ENCODE results near the gene SSH2.

The SSH2 gene

GRCh38 chr17:29608986-29609385 is 321.0 kb downstream of the SSH2 start:
- no peak overlapping the region for H3K4me3 Mint-ChIP-seq
- no peaks in the 10 kb centered on the region for H3K9me3 Mint-ChIP-seq
- no peaks in the 10 kb centered on the region for H3K36me3 Mint-ChIP-seq (ENCODE audit: low read depth)
- H3K27ac Mint-ChIP-seq: no peak overlapping the region
- H3K4me1 Mint-ChIP-seq (ENCODE audit: low read depth): peaks cover 3% of the 10 kb centered on the region
- H3K27me3 Mint-ChIP-seq (ENCODE audit: low read depth): no peaks in the 10 kb centered on the region
- no peak for DNase-seq (ENCODE audit: low spot score)

GRCh38 chr17:29607557-29608195 is 322.4 kb downstream of the SSH2 start:
- no peaks in the 10 kb centered on the region for H3K4me1 Mint-ChIP-seq (ENCODE audit: low read depth)
- no peaks in the 10 kb centered on the region for H3K27me3 Mint-ChIP-seq (ENCODE audit: low read depth)
- no peaks in the 10 kb centered on the region for H3K36me3 Mint-ChIP-seq (ENCODE audit: low read depth)
- H3K27ac Mint-ChIP-seq: no peak overlapping the region
- H3K9me3 Mint-ChIP-seq: no peaks in the 10 kb centered on the region
- DNase-seq (ENCODE audit: low spot score): no peak
- no peak overlapping the region for H3K4me3 Mint-ChIP-seq

- H3K27me3 Mint-ChIP-seq (ENCODE audit: low read depth): no peaks in the 10 kb centered on the region
- no peak overlapping the region for H3K4me3 Mint-ChIP-seq
- DNase-seq (ENCODE audit: low spot score): no peak
- peaks cover 4% of the 10 kb centered on the region for H3K4me1 Mint-ChIP-seq (ENCODE audit: low read depth)
- H3K27ac Mint-ChIP-seq: no peak overlapping the region
- H3K9me3 Mint-ChIP-seq: no peaks in the 10 kb centered on the region
- H3K36me3 Mint-ChIP-seq (ENCODE audit: low read depth): no peaks in the 10 kb centered on the region
Observed at GRCh38 chr17:29603109-29603674, 326.8 kb downstream of the SSH2 start.

- peaks cover 9% of the 10 kb centered on the region for H3K4me1 Mint-ChIP-seq (ENCODE audit: low read depth)
- no peaks in the 10 kb centered on the region for H3K27me3 Mint-ChIP-seq (ENCODE audit: low read depth)
- DNase-seq (ENCODE audit: low spot score): no peak
- no peaks in the 10 kb centered on the region for H3K9me3 Mint-ChIP-seq
- no peak overlapping the region for H3K4me3 Mint-ChIP-seq
- H3K27ac Mint-ChIP-seq: no peak overlapping the region
- no peaks in the 10 kb centered on the region for H3K36me3 Mint-ChIP-seq (ENCODE audit: low read depth)
Observed at GRCh38 chr17:29597361-29598172, 332.5 kb downstream of the SSH2 start.

GRCh38 chr17:29596811-29597210 is 333.2 kb downstream of the SSH2 start:
- Mint-ChIP-seq H3K9me3 (no peaks in the 10 kb centered on the region), H3K4me3 (no peak overlapping the region), H3K27ac (no peak overlapping the region), H3K36me3 (ENCODE audit: low read depth) (no peaks in the 10 kb centered on the region), H3K27me3 (ENCODE audit: low read depth) (no peaks in the 10 kb centered on the region), H3K4me1 (ENCODE audit: low read depth) (peaks cover 17% of the 10 kb centered on the region)
- no peak for DNase-seq (ENCODE audit: low spot score)

- no peak for DNase-seq (ENCODE audit: low spot score)
- H3K9me3 Mint-ChIP-seq: no peaks in the 10 kb centered on the region
- H3K4me1 Mint-ChIP-seq (ENCODE audit: low read depth): peaks cover 23% of the 10 kb centered on the region
- no peak overlapping the region for H3K27ac Mint-ChIP-seq
- H3K36me3 Mint-ChIP-seq (ENCODE audit: low read depth): no peaks in the 10 kb centered on the region
- no peaks in the 10 kb centered on the region for H3K27me3 Mint-ChIP-seq (ENCODE audit: low read depth)
- no peak overlapping the region for H3K4me3 Mint-ChIP-seq
Observed at GRCh38 chr17:29595943-29596774, 333.9 kb downstream of the SSH2 start.

GRCh38 chr17:29595107-29595942 is 334.7 kb downstream of the SSH2 start:
- Mint-ChIP-seq H3K4me3 (peak overlapping the region; percentile 67), H3K27ac (no peak overlapping the region), H3K9me3 (no peaks in the 10 kb centered on the region), H3K4me1 (ENCODE audit: low read depth) (peaks cover 26% of the 10 kb centered on the region), H3K27me3 (ENCODE audit: low read depth) (no peaks in the 10 kb centered on the region), H3K36me3 (ENCODE audit: low read depth) (no peaks in the 10 kb centered on the region)
- DNase-seq (ENCODE audit: low spot score): no peak

GRCh38 chr17:29594519-29595090 is 335.4 kb downstream of the SSH2 start:
- Mint-ChIP-seq H3K36me3 (ENCODE audit: low read depth) (no peaks in the 10 kb centered on the region), H3K4me3 (peak overlapping the region; percentile 67), H3K9me3 (no peaks in the 10 kb centered on the region), H3K27ac (no peak overlapping the region), H3K27me3 (ENCODE audit: low read depth) (no peaks in the 10 kb centered on the region), H3K4me1 (ENCODE audit: low read depth) (peaks cover 30% of the 10 kb centered on the region)
- no peak for DNase-seq (ENCODE audit: low spot score)

GRCh38 chr17:29593591-29594518 is 336.2 kb downstream of the SSH2 start:
- DNase-seq (ENCODE audit: low spot score): no peak
- Mint-ChIP-seq H3K27ac (no peak overlapping the region), H3K4me1 (ENCODE audit: low read depth) (peaks cover 28% of the 10 kb centered on the region), H3K9me3 (no peaks in the 10 kb centered on the region), H3K4me3 (peak overlapping the region; percentile 67), H3K36me3 (ENCODE audit: low read depth) (no peaks in the 10 kb centered on the region), H3K27me3 (ENCODE audit: low read depth) (no peaks in the 10 kb centered on the region)

- DNase-seq (ENCODE audit: low spot score): no peak
- no peaks in the 10 kb centered on the region for H3K36me3 Mint-ChIP-seq (ENCODE audit: low read depth)
- no peaks in the 10 kb centered on the region for H3K9me3 Mint-ChIP-seq
- no peaks in the 10 kb centered on the region for H3K27me3 Mint-ChIP-seq (ENCODE audit: low read depth)
- H3K4me3 Mint-ChIP-seq: peak within 1 kb of the TSS; percentile 87
- H3K27ac Mint-ChIP-seq: peak within 1 kb of the TSS; percentile 73
- peaks cover 32% of the 10 kb centered on the region for H3K4me1 Mint-ChIP-seq (ENCODE audit: low read depth)
Observed at GRCh38 chr17:29592850-29593551, 337.0 kb downstream of the SSH2 start, which contains the start of gene ANKRD13B. Gene ANKRD13B, plus strand, starts transcription at chr17:29593132. Its CDS starts 490 bp downstream, at chr17:29593622.

- H3K27me3 Mint-ChIP-seq (ENCODE audit: low read depth): no peaks in the 10 kb centered on the region
- peak; percentile 80 for DNase-seq (ENCODE audit: low spot score)
- peak overlapping the region; percentile 87 for H3K4me3 Mint-ChIP-seq
- no peaks in the 10 kb centered on the region for H3K36me3 Mint-ChIP-seq (ENCODE audit: low read depth)
- peak overlapping the region; percentile 73 for H3K27ac Mint-ChIP-seq
- H3K4me1 Mint-ChIP-seq (ENCODE audit: low read depth): peaks cover 39% of the 10 kb centered on the region
- no peaks in the 10 kb centered on the region for H3K9me3 Mint-ChIP-seq
Observed at GRCh38 chr17:29591737-29592608, 338.1 kb downstream of the SSH2 start.
